ENCODE results near the gene COA8.

Gene COA8

DNA sequence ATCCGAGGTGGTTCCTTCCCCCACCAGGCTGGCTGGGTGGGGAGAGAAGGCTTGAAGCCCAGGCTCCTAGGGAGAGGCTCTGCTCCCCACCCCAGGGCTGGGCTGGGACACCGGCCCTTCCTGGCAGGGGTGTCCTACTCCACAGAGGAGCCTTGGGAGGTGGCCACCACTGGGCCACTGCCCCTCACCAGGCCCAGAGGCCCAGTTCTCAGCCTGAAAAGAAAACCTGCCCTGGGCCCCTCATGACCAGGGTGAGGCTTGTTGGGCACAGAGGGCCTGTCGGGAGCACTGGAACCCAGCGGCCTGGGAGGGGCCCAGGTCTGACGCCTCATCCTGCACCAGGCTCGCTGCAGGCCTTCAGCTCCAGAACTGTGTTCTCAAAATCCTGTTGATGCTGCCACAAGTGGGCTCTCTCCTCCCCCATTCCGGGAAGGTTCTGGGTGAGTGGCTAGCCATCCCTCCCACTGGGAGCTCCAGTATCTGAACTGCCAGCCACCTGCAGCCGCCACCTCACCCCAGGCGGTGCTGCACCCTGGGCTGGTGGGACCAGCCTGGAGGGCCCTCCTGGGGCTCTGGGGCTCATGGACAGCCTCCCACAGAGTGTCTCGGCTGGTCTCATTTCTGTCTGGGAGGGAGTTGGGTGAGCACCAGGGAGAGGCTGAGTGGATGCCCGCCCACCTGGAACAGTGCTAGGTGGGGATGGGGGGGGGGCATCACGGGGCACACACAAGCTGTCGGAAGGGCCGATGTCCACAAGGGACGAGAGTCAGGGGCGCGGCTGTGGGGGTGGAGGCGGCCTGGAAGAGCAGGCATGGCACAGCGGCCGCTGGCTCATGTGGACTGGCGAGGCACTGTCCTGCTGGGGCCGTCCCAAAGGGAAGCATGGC, 12.1 kb upstream of the COA8 start:
- no peak for DNase-seq

DNA sequence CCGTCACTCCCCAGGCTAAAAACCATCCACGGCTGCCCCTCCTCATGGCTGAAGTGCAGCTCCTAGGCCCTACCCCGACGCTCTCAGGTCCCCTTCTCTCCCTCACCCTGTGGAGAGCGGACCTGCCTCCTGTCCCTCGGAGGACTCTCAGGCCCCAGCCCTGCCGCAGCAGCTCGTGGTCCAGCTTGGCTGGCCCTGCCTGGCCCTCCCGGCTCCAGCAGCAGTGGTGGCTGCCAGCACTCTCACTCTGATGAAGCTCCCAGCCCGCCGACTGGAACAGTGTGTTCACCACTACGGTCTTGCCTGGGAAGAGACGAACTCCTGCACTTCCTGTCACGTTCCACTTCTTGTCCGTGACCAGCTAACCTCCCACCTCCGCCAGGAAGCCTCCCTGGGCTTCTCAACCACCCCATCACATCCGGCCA, 11.4 kb upstream of the COA8 start:
- DNase-seq: no peak

DNA sequence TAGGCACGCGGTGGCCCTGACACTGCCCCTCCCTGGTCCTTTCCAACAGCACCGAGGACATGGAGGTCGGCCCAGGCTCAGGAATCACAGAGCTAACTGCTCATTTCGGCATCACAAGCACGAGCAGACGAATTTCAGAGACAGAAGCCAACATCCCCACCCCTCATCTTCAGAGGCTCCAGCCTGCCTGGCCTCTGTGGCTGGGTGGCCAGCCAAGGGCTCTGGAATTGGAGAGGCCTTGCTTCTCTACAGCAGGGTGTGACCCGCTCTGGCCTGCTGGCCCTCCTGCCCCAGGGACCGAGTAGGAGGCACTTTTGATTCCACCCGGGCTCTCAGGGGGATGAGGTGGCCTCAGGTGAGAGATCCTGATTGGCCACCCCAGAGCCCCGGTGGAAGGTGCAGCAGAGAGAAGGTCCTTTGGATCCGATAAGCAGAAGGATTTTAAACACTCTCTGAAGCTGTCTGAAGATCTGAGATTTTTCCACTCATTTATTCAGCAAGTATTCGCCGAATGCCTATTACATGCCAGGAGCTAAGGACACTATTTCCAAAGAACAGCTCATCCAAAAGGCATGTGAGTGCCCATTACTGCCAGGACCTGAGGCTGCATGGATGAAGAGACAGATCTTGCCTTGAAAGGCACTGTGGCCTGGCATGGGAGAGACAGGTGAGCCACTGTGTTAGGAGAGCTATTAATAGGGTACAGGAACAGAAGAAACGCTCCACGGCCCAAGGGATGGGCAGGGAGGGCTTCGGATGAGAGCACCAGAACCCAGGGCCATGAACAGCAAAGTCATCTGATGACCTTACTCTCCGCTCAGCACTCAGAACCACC, 10.5 kb upstream of the COA8 start:
- no peak for DNase-seq

DNA sequence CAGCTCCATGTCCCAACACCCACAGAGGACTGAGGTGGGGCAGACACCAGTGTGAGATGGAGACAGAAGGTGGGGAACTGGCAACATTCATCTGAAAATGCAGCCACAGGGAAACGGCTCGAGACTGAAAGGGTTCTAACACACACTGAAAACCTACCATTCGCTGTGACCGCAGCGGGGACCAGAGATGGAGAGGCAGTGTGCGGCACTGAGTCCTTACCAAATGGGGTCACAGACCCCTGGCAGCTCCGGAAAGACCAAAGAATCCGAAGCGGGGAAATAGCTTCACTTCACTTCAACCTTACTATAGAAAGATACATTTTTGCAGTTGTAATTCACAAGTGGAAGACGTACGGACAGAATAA, 9.9 kb upstream of the COA8 start:
- DNase-seq: no peak

DNA sequence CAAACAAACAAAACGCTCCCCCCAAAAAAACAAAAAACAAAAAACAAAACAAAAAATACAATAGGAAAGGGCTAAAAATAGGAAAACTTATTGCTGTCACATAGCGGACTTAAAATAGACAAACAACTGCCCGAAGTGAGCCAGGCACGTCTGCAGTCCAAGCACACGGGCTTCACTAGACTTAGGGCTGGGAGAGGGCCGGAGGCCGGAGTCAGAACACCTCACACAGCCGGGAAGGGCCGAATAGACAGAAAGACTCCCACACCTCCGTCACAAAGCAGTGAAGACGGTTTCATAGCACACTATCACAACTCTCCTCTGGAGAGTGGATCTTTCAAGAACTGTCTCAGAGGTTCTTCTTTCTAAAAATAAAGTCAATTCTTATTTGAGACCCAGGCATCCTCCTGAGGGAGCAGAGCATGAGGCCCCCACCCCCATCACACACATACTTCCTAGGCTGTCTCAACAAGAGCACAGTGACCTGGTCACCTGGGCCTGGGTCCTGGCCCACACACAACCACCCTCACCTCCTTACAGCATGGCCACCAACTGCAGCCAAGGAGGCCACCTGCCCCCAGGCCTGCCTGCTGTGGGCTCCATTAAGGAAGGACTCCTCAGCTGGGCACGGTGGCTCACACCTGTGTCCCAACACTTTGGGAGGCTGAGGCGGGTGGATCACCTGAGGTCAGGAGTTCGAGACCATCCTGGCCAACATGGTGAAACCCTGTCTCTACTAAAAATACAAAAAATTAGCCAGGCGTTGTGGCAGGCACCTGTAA, 7.0 kb upstream of the COA8 start:
- no peak for DNase-seq

DNA sequence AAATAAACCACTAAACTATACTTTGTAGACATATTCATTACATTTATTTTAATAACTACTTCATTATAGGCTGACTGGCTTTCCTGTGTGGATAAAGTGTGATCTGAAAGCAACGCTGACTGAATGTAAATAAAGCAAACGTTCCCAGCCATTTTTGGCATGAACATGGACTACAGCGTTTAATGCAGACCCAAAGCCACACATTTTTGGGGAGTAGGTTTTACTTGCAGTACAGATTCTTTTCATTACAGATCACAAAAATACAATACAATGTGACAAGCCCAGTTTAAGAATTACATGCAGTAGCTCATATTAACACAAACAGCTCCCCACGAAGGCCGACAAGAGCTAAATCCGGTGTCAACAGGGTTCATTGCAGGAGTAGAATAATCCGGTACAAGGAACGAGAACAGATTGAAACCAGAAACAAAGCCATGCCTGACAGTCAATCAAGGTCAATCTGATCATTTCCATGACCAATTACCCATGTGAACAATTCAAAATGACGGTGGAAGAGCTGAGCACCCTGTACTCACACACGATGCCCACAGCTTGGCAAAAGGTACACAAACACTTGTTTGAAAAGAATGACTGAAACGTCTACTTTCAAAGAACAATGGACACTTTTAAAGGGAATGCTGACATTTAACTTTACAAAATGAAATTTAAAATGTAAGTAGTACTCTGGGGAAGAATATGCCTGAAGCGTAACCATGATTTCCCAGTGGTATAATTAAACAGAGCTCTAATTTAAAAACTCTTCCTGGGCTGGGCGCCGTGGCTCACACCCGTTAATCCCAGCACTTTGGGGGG, 5.6 kb upstream of the COA8 start:
- no peak for DNase-seq

DNA sequence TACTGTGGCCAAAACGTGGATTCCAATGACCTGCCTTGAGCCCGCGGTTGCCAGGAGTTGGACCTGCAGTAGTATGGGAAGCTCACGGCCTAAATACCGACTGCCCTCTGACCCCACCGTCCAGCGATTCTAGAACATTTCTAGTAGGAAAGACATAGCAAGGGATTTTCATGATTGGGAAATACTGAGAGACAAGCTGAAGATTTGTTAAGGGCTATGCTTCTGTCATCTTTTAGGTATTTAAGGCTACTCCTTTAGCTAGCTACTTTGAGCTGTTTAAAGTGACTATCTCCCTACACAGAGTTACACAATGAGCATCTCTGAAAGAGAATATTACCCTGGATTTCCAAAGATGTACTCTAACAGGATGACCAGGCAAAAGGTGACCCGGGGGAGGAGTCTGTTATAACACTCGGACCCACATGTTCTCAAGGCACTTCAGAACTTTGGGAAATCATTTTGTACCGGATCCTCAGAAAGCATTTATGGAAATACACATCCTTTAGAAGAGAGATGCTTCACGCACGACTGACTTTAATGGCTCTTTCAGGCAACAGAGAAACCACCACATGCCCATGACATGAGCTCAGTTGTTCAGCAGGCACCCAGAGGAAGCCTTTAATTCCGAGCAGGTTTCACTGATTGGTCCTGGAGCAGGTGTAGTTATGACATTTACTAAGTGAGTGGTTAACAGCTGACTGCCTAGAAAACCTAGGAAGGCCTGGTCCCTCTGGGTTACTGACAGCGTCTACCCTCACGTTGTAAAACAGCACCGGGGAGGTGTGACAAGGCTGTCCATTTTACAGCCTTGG, 4.5 kb upstream of the COA8 start:
- no peak for DNase-seq

DNA sequence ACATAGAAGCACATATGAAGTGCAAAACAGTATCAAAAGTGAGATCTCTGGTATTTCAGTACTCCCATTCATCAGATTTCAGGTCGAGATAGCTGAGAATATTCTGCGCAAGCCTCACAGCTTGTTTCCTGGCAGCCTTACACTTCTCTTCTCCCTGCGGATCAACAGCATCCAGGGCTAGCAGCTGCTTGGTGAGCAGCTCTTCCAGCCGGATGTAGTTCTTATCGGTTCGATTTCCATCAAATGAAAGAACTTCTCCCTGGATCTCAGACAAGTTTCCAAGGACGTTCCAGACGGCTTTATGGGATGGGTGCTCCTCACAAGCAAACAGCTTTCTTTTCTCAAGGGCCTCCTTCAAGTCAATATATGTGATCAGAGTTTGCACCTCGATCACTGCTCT, 3.0 kb upstream of the COA8 start:
- DNase-seq: no peak

DNA sequence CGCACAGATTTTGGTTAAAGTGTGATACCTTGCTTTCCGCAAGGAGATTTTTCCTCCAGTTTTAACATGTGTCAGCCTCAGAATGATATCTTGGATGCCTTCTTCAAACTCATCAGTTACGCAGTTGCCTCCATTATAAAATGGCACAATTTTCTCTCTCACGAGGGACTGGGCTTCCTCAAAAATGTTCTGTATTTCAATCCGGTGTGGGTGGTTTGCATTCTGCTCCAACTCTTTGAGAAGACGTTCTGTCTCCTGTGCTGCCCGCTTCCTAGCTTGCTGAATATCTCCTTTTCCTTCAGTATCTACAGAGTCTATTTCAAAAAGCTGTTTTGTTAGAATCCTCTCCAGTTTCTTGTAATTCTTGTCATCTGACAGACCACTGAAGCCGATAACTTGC, 2.1 kb upstream of the COA8 start:
- DNase-seq: no peak

DNA sequence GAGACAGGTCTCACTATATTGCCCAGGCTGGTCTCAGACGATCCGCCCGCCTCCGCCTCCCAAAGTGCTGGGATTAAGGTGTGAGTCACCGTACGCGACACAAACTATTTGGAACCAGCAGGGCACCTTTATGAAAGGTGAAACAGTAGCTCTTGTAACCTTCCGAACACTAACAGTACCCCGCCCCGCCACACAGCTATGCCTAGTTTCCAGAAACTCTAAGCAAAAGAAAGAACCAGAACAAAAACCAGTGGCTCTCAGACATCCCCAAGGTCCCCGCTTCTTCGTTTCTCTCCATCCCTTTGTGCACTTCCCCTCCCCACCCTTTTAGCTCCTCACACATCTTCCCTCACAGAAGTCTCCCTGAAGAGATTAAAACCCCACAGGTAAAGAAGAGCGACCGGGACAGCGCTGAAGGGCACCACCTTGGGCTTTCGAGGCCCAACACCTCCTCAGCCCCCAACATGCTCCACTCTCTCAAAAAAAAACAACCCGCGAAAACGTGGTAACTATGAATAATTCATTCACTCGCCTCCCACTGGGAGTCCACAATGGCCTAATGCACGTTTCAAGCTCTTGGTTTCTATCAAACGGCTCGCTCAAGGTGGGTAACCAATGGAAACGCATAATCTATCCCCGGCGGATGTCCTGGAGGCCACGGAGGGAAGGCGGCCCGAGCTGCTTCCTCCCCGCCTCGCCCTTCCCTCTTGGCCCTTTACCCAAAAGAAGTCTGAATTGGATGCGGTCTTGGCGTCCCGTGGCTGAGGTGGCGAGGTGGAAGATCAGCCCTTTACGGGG, 1.2 kb upstream of the COA8 start:
- DNase-seq: no peak

DNA sequence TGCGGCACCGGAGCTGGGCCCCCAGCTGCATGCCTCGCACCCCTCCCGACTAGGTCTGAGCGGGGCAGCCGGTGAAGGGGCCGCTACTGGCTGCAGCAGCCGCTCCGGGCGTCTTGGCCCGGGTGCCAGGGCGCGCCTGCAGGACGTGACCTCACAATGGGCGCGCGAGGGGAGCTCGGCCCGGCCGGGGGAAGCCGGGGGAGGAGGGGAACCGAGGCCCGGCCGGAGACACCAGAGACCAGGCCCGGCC, 656 bp upstream of the COA8 start:
- DNase-seq: peak in 1 of 2 donors; percentile 65

DNA sequence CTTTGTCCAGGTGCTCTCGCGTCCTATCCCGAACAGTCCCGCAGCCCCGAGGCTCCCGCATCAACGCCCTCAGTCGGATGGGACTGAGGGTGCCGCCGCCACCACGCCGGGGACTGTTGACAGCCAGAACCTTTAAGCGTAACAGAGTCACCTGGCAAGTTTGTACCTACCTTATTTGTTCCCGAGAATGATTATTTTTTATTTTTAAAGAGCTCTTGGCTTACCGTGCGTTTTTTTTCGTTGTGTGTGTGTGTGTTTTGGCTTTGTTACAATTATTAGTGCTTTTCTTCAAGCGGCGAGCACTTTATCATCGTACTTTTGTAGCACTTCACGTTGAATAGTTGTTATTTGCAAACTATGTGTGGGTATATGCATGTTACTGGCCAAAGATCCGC, 463 bp downstream of the COA8 start:
- DNase-seq: no peak

DNA sequence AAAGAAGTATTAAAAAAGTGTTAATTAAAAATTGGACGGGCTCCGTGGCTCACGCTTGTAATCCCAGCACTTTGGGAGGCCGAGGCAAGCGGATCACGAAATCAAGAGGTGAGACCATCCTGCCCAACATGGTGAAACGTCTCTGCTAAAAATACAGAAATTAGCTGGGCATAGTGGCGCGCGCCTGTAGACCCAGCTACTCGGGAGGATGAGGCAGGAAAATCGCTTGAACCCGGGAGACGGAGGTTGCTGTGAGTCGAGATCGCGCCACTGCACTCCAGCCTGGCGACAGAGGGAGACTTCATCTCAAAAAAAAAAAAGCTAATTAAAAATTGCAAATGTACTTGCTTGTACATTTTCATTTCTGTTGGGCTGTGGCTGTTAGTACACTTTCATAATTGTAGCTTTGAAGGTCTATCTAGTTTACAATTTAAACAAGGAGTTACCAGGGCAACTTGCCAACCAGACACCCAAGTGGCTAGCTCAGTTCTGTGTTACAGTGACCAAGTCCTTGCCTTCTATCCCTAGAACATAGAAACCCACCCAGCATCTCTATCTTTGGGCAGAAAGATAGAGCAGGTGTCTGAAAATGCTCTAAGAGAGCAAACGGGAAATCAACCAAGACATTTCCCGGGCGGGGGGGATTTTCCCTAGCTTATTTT, 1.2 kb downstream of the COA8 start:
- no peak for DNase-seq

DNA sequence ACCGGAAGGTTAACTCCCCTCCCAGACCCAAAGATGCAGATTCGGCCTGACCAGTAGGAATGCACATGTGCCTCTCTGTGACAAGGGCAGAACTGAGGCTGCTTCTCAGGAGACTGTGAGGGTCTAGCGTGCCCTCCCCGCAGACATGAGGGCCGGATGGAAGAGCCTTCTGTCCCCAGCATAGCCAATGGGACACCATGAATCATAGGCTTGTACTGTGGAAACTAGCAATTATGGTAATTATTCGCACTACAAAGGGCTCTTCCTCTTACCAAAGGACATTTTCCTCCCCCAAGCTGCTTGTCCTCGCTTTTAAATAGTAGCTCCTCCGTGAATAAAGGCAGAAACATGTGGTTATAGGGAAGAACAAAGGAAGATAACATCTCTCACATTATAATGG, 6.2 kb downstream of the COA8 start:
- no peak for DNase-seq

DNA sequence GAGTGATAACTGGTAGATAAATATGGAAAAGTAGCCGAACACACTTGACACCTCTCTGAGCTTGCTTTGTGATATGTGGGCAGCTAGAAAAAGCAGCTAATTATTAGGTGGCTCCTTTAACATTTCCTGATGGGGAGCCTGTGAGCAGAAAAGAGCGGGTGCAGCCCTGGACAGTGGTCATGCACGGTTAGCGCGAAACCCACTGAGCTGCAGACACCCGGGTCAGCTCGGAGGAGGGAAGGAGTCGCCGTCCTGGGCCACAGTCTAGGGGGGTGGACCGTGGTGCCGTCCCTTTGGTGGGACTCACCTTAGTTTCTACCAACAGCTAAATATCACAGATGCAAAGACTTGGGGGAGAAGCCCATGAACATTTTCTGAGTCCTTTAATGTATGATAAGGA, 6.6 kb downstream of the COA8 start:
- no peak for DNase-seq

DNA sequence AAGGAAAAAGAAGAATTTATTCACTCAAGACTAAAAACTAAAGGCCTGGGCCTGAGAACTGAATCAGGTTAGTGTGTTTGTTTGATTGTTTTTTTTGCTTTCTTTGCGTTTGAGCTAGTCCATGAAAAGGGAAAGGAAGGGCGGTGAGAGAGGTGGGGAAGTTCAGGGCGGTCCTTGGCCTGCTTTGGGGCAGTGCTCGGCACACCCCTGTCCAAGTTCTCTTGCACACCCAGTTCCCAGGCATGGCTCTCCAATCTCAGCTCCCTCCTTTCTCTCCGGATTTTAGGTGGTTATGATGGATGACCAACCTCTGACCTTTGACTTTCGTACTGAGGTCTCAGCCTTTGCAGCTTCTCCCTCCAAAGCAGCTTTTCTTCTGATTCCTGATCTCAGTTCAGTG, 11.3 kb downstream of the COA8 start:
- no peak for DNase-seq

DNA sequence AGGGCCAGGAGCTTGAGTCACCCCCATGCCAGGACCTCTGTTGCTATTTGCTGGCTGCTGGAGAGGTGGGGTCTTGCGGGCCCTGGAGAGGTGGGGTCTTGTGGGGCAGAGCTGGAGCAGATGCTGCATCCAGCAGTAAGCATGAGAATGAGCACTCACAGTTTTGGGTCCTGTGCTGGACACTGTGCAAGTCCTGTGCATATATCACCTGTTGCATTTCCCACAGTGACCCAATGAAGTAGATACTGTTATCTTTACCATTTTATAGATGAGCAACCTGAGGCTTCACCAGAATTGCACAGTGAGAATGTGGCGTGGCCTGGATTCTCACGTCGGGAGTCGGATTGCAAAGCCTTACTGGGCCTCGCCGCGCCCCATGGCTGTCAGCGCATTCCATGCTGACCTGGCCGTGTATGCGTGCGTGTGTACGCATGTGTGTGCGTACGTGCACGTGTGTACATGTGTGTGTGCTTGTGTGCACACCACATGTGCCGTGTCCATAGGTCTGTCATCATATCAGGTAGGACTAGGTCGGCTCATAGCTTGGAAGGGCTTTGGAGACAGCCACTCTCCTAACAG, 12.0 kb downstream of the COA8 start:
- DNase-seq: no peak

DNA sequence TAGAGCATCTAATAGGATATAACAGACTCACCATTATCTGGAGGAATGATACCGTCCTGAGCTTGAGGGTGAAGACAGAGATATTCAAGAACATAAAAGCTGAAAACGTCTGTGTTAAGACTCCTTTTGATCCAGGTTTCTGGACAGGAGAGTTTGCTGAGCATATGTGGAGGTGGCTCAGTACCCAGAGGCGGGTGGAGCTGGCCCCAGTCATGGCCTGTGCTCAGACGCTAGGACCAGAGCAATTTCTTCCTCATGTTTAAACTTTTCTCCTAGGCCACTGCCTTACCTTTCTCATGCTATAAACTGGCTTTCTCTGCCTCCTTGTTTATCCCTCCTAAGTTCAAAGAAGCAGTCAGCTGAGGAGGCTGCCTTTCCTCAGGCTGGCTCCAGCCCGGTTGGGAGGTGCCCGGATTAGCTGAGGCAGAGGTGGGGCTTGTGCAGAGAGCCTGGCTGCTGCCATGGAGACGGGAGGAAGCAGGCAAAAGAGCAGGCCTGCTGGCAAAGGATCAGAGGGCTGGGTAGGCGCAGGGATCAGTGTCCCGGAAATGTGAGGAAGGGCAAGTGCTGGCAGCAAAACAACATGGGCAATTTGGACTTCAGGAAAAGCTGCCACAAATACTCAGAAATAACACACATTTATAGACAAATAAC, 13.7 kb downstream of the COA8 start:
- no peak for DNase-seq

DNA sequence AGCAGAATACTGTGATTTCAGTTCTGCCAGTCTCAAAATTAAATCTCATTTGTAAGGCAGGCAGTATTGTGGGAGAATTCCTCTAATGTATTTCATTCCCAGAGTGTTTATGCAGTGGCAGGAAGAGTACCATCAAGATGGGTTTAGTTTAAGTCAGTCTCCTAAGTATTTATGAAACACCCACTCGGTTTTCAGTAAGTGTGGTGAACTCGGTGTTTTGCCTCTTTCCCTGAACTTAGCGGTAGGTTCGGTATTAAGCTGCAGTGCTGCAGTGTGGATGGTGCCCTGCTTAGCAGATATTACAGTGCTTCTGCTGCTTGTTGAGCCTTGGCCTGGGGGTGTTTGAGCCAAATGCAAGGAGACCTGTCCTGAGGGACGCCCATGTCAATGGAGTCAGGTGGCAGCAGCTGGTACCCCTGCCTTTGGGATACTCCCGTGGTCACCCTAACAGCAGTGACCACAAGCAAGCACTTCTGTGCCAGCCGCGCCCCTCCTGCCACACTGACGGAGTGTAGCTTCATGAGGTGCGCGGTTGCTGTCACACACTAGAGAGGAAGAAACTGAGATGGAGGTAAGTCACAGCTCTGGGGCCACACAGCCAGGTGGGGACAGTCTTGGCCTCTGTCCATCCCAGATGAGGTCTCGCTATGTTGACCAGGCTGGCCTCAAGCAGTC, 15.8 kb downstream of the COA8 start:
- no peak for DNase-seq
